Neural cell (in vitro differentiated cells): ENCODE data around the gene NKD2.

Source experiments
- CTCF ChIP-seq: fragments of 450-650 bp; IDR thresholded peaks from 2 replicates; pipeline ENCODE4 v1.5.1; 2014; ENCODE audit warnings: antibody characterized with exemption, mild to moderate bottlenecking, moderate library complexity; ENCODE audit not compliant: poor library complexity, severe bottlenecking
- EP300 ChIP-seq: fragments of 450-650 bp; conservative IDR thresholded peaks from 2 replicates; pipeline ENCODE4 v1.6.1; 2014; ENCODE audit warnings: antibody characterized with exemption, mild to moderate bottlenecking, moderate library complexity; ENCODE audit not compliant: poor library complexity, severe bottlenecking
- EZH2 ChIP-seq: fragments of 200-600, 300-800 bp; shearing (Covaris generic), sonication (generic); IDR thresholded peaks from 2 replicates; pipeline ENCODE4 v1.6.1; 2014; ENCODE audit warnings: antibody characterized with exemption, low read length, borderline replicate concordance, mild to moderate bottlenecking; ENCODE audit not compliant: insufficient read depth, poor library complexity, severe bottlenecking
- POLR2AphosphoS5 ChIP-seq: IDR thresholded peaks from 2 replicates; pipeline ENCODE4 v1.6.1; 2012
- REST ChIP-seq: IDR thresholded peaks from 2 replicates; pipeline ENCODE4 v1.6.1; 2012; ENCODE audit warnings: borderline replicate concordance
- TAF1 ChIP-seq: IDR thresholded peaks from 2 replicates; pipeline ENCODE4 v1.6.1; 2012; ENCODE audit warnings: low read depth

GRCh38 chr5:959581-960531 is 48.7 kb upstream of the NKD2 start:
- TF ChIP-seq CTCF (no peak), TAF1 (no peak), REST (no peak), EP300 (no peak), EZH2 (no peak), POLR2AphosphoS5 (no peak)
